H1 (cell line): ENCODE results near the gene FOXF1. TPM values are rescaled to one million over a fixed set of nuclear protein-coding genes. Genes with fewer than 3 reads are reported as not detected.

ENCODE experiments used
- CTCF ChIA-PET: fragments of 300-600 bp; sonication (Branson Sonifier 250); formaldehyde crosslinking; loops from one replicate; lab custom pipeline; 2021; ENCODE audit not compliant: partially characterized antibody; lab: Charles Lee
- POLR2A ChIA-PET: fragments of 300-600 bp; sonication (Branson Sonifier 250); formaldehyde crosslinking; loops from one replicate; lab custom pipeline; 2021; ENCODE audit warnings: inconsistent platforms; ENCODE audit not compliant: partially characterized antibody; lab: Charles Lee
- DNase-seq, 2 experiments: peaks; one replicate each; pipeline versions ENCODE4 v3.0.0 to v3.0.0-alpha.2; 2010 to 2022; ENCODE audit warnings: low spot score in 2 of 2, low read depth in 1 of 2, mixed read lengths in 1 of 2
- FAIRE-seq: peaks from 2 replicates; lab custom pipeline; 2011; peaks lifted over from hg19 to GRCh38; lab: Jason Lieb, UNC
- H2AFZ ChIP-seq: 2 replicates; pipeline ENCODE4 v1.8.1; 2012; ENCODE audit warnings: low read length, inconsistent platforms
- H2AK5ac ChIP-seq: 2 replicates; pipeline ENCODE4 v1.6.1; 2013; ENCODE audit warnings: low read depth, low read length
- H2BK120ac ChIP-seq: replicated peaks from 2 replicates; pipeline ENCODE3; 2013; ENCODE audit warnings: low read depth, low read length, inconsistent platforms
- H2BK12ac ChIP-seq: 2 replicates; pipeline ENCODE4 v1.6.1; 2013; ENCODE audit warnings: low read depth, low read length
- H2BK15ac ChIP-seq: 2 replicates; pipeline ENCODE4 v1.6.1; 2013; ENCODE audit warnings: low read length
- H2BK20ac ChIP-seq: 2 replicates; pipeline ENCODE4 v1.6.1; 2013; ENCODE audit warnings: low read length
- H2BK5ac ChIP-seq: 2 replicates; pipeline ENCODE4 v1.6.1; 2013; ENCODE audit warnings: low read depth, low read length
- H3K14ac ChIP-seq: 2 replicates; pipeline ENCODE4 v1.6.1; 2013; ENCODE audit warnings: inconsistent platforms; ENCODE audit not compliant: insufficient read length
- H3K18ac ChIP-seq: 2 replicates; pipeline ENCODE4 v1.6.1; 2013; ENCODE audit warnings: low read length; ENCODE audit errors: extremely low read depth
- H3K23ac ChIP-seq: 2 replicates; pipeline ENCODE4 v1.6.1; 2013; ENCODE audit warnings: inconsistent platforms; ENCODE audit not compliant: insufficient read length
- H3K23me2 ChIP-seq: 2 replicates; pipeline ENCODE4 v1.6.1; 2013; ENCODE audit warnings: low read depth, low read length
- H3K27ac ChIP-seq: 2 replicates; pipeline ENCODE4 v1.6.1; 2011; ENCODE audit warnings: low read depth, low read length, inconsistent platforms
- H3K27me3 ChIP-seq, 4 experiments: replicated peaks in 1 of 4; 1 replicate in 1 of 4; 2 replicates in 3 of 4; pipeline versions ENCODE4 v1.6.1 to v1.8.1; 2011 to 2013; ENCODE audit warnings: low read length in 3 of 4, mild to moderate bottlenecking in 3 of 4, inconsistent platforms in 2 of 4, mixed read lengths in 2 of 4, moderate library complexity in 1 of 4; ENCODE audit not compliant: control insufficient read depth in 3 of 4, insufficient read depth in 3 of 4; ENCODE audit errors: extremely low read depth in 1 of 4
- H3K36me3 ChIP-seq, 4 experiments: 2 replicates each; pipeline versions ENCODE4 v1.6.1 to v1.8.1; 2011 to 2013; ENCODE audit warnings: mild to moderate bottlenecking in 4 of 4, low read length in 3 of 4, moderate library complexity in 2 of 4, control low read depth in 1 of 4, inconsistent platforms in 1 of 4; ENCODE audit not compliant: insufficient read depth in 4 of 4, control insufficient read depth in 2 of 4
- H3K4ac ChIP-seq: replicated peaks from 2 replicates; pipeline ENCODE3; 2013; ENCODE audit warnings: low read length, low read depth, mixed read lengths, inconsistent platforms; ENCODE audit not compliant: insufficient read length
- H3K4me1 ChIP-seq, 4 experiments: replicated peaks in 1 of 4; 1 replicate in 1 of 4; 2 replicates in 3 of 4; pipeline versions ENCODE4 v1.6.1 to v1.8.1; 2011 to 2013; ENCODE audit warnings: low read length in 3 of 4, inconsistent platforms in 2 of 4, mixed read lengths in 1 of 4; ENCODE audit not compliant: insufficient read depth in 4 of 4, control insufficient read depth in 3 of 4
- H3K4me2 ChIP-seq, 2 experiments: 2 replicates each; pipeline versions ENCODE4 v1.6.1 to v1.8.1; 2011 to 2013; ENCODE audit warnings: low read depth in 2 of 2, low read length in 2 of 2, control low read depth in 1 of 2, inconsistent platforms in 1 of 2, mild to moderate bottlenecking in 1 of 2; ENCODE audit not compliant: insufficient read depth in 1 of 2
- H3K4me3 ChIP-seq, 4 experiments: fragments of 200-600, 300-600 bp in 1 of 4; sonication (generic), shearing (Covaris generic), sonication (Bioruptor Twin) in 1 of 4; 2 replicates each; pipeline versions ENCODE4 v1.5.1 to v1.8.1; 2011 to 2016; ENCODE audit warnings: low read length in 4 of 4, low read depth in 3 of 4, control low read depth in 2 of 4, inconsistent platforms in 2 of 4, mild to moderate bottlenecking in 2 of 4, mixed read lengths in 1 of 4, moderate library complexity in 1 of 4; ENCODE audit not compliant: insufficient read depth in 2 of 4; ENCODE audit errors: extremely low read depth in 1 of 4
- H3K56ac ChIP-seq: replicated peaks from 2 replicates; pipeline ENCODE3; 2013; ENCODE audit warnings: low read depth, mild to moderate bottlenecking, mixed read lengths, low read length, inconsistent platforms; ENCODE audit not compliant: insufficient read length
- H3K79me1 ChIP-seq: 2 replicates; pipeline ENCODE4 v1.6.1; 2013; ENCODE audit warnings: low read depth, low read length, control low read depth
- H3K79me2 ChIP-seq, 2 experiments: 2 replicates each; pipeline versions ENCODE4 v1.6.1 to v1.8.1; 2012 to 2013; ENCODE audit warnings: low read length in 2 of 2, mild to moderate bottlenecking in 2 of 2, inconsistent platforms in 1 of 2; ENCODE audit not compliant: insufficient read depth in 2 of 2, control insufficient read depth in 1 of 2
- H3K9ac ChIP-seq, 4 experiments: replicated peaks in 1 of 4; 1 replicate in 1 of 4; 2 replicates in 3 of 4; pipeline versions ENCODE4 v1.6.1 to v1.8.1; 2011 to 2013; ENCODE audit warnings: low read depth in 3 of 4, low read length in 3 of 4, control low read depth in 2 of 4, mild to moderate bottlenecking in 2 of 4, moderate library complexity in 2 of 4, inconsistent platforms in 1 of 4; ENCODE audit errors: extremely low read depth in 1 of 4
- H3K9me3 ChIP-seq, 2 experiments: 2 replicates each; pipeline versions ENCODE4 v1.6.1 to v1.8.1; 2012 to 2013; ENCODE audit warnings: mild to moderate bottlenecking in 2 of 2, moderate library complexity in 2 of 2, control low read depth in 1 of 2, inconsistent platforms in 1 of 2, low read depth in 1 of 2, low read length in 1 of 2, mixed read lengths in 1 of 2; ENCODE audit not compliant: insufficient read depth in 2 of 2
- H4K20me1 ChIP-seq, 2 experiments: replicated peaks in 1 of 2; 2 replicates each; pipeline versions ENCODE3 to v1.8.1; 2011 to 2013; ENCODE audit warnings: inconsistent platforms in 2 of 2, low read length in 2 of 2, mild to moderate bottlenecking in 1 of 2; ENCODE audit not compliant: insufficient read depth in 2 of 2, control insufficient read depth in 1 of 2
- H4K5ac ChIP-seq: 2 replicates; pipeline ENCODE4 v1.6.1; 2013; ENCODE audit warnings: low read length, low read depth, mixed read lengths, inconsistent platforms; ENCODE audit not compliant: insufficient read length
- H4K8ac ChIP-seq: 2 replicates; pipeline ENCODE4 v1.8.0; 2013; ENCODE audit warnings: mild to moderate bottlenecking, moderate library complexity, low read length, inconsistent platforms; ENCODE audit not compliant: insufficient read depth; ENCODE audit errors: extremely low read depth
- H4K91ac ChIP-seq: replicated peaks from 2 replicates; pipeline ENCODE3; 2013; ENCODE audit warnings: low read length, mixed read lengths, inconsistent platforms; ENCODE audit not compliant: insufficient read length
- BRCA1 ChIP-seq: IDR thresholded peaks from 2 replicates; pipeline ENCODE4 v1.6.1; 2012; ENCODE audit warnings: low read depth, low read length, improper control_type of control experiment
- CHD1 ChIP-seq: IDR thresholded peaks from 2 replicates; pipeline ENCODE4 v1.6.1; 2012; ENCODE audit warnings: low read depth, low read length, improper control_type of control experiment
- GTF2F1 ChIP-seq: IDR thresholded peaks from 2 replicates; pipeline ENCODE4 v1.6.1; 2012; ENCODE audit warnings: low read depth, low read length, improper control_type of control experiment, borderline replicate concordance
- KDM1A ChIP-seq: fragments of 200-600, 300-600 bp; sonication (generic); IDR thresholded peaks from 2 replicates; pipeline ENCODE4 v1.7.1; 2016; ENCODE audit warnings: mild to moderate bottlenecking, low read length, borderline replicate concordance
- SIN3A ChIP-seq, 2 experiments: IDR thresholded peaks in 1 of 2; conservative IDR thresholded peaks in 1 of 2; 2 replicates each; pipeline ENCODE4 v1.6.1; 2011 to 2012; ENCODE audit warnings: low read length in 2 of 2, improper control_type of control experiment in 1 of 2, low read depth in 1 of 2, mild to moderate bottlenecking in 1 of 2
- YY1 ChIP-seq: IDR thresholded peaks from 2 replicates; pipeline ENCODE4 v1.6.1; 2011; ENCODE audit warnings: low read depth, mild to moderate bottlenecking, low read length
- WGBS, 2 experiments: shearing (Covaris generic) in 1 of 2; methylation state at CpG; one replicate each; pipeline versions ENCODE4 v1.1.6 to v1.1.7; 2013 to 2015; ENCODE audit warnings: low lambda C conversion rate in 2 of 2, mixed read lengths in 2 of 2, inconsistent platforms in 1 of 2, low coverage in 1 of 2, missing lambda C conversion rate in 1 of 2; ENCODE audit not compliant: insufficient replicate concordance in 2 of 2, insufficient coverage in 1 of 2, insufficient read length in 1 of 2; ENCODE audit errors: extremely low coverage in 1 of 2, missing lambda C conversion rate in 1 of 2; 5-methylcytosine and 5-hydroxymethylcytosine counted together
- polyA plus RNA-seq, 7 experiments: library from polyadenylated mRNA; depleted of rRNA in 3 of 7; stranded (reverse) in 5 of 7; unstranded in 2 of 7; fragments of >200 nt in 5 of 7; fragments of 200-250 nt in 2 of 7; gene quantifications; 1 replicate in 5 of 7; 2 replicates in 1 of 7; 4 replicates in 1 of 7; pipeline versions ENCODE4 v1.2.1 to v1.2.3, GENCODE V29; 2011 to 2013; ENCODE audit warnings: missing spikeins in 2 of 7, mixed read lengths in 2 of 7
- total RNA-seq: library from RNA; stranded (reverse); fragmentation: NEBNext Ultra II Directional; extraction: Animal tissue kit (Norgen Biotek cat#: 25700); gene quantifications from 2 replicates; pipeline ENCODE4 v1.2.1, GENCODE V29; 2021
- TF ChIP-seq, protein P1 (sequence below): IDR thresholded peaks from 2 replicates; pipeline ENCODE4 v1.6.1; 2012; ENCODE audit warnings: inconsistent platforms

Gene FOXF1
- total and polyA plus RNA-seq, 2 of the 8 experiments (the other 6 are each of a cell fraction or from before 2014, with no cell fraction given) = 0.02 TPM; not detected in 1

DNA sequence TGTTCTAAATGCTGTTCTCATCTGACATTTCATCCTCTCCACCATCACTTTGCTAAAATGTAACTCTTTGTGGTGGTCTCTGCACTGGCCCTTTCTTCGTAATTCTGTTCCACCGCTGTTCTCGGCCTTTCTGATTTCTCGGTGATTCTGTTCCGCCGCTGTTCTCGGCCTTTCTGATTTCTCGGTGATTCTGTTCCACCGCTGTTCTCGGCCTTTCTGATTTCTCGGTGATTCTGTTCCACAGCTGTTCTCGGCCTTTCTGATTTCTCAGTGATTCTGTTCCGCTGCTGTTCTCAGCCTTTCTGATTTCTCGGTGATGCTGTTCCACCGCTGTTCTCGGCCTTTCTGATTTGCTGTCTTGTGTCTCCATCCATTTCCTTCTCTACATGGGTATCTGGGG is 12.3 kb downstream of the FOXF1 start:
- Histone ChIP-seq H4K91ac (no peak overlapping the region), H3K79me2 (no peaks in the 10 kb centered on the region), H3K4me2 (no peak overlapping the region), H3K56ac (no peak overlapping the region)
- TF ChIP-seq CHD1 (no peak), KDM1A (no peak), BRCA1 (no peak), SIN3A (conservative IDR thresholded peaks at IDR 0.05 in 1 of 2, IDR thresholded peaks at IDR 0.05 in 1 of 2; ENCODE audit: low read depth in 1 of 2, low read length in 2 of 2) (no peak), YY1 (no peak), GTF2F1 (no peak)
- TF ChIP-seq, protein P1, sequence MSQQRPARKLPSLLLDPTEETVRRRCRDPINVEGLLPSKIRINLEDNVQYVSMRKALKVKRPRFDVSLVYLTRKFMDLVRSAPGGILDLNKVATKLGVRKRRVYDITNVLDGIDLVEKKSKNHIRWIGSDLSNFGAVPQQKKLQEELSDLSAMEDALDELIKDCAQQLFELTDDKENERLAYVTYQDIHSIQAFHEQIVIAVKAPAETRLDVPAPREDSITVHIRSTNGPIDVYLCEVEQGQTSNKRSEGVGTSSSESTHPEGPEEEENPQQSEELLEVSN = no peak
- TF ChIP-seq, all 59 proteins: peak for 0
- Histone ChIP-seq H3K14ac (no peak overlapping the region), H3K23me2 (no peaks in the 10 kb centered on the region), H3K79me1 (no peaks in the 10 kb centered on the region), H4K20me1 (peaks cover 0 to 3% of the 10 kb centered on the region in 2 experiments), H2BK15ac (no peak overlapping the region), H2AK5ac (no peak overlapping the region), H2BK5ac (no peak overlapping the region), H3K18ac (no peak overlapping the region), H2BK20ac (no peak overlapping the region), H3K36me3 (no peaks in the 10 kb centered on the region), H3K23ac (no peak overlapping the region), H2BK12ac (no peak overlapping the region), H4K5ac (no peak overlapping the region), H2AFZ (no peak overlapping the region), H3K9me3 (peaks cover 3% of the 10 kb centered on the region in 2 experiments; a peak in 2 of 4 replicates), H3K4ac (no peak overlapping the region), H3K27ac (no peak overlapping the region), H3K9ac (no peak overlapping the region), H3K27me3 (peaks cover 13 to 27% (median 19%) of the 10 kb centered on the region in 4 experiments), H4K8ac (no peak overlapping the region), H3K4me1 (no peaks in the 10 kb centered on the region), H2BK120ac (no peak overlapping the region), H3K4me3 (no peak overlapping the region)
- DNase-seq = no peak
- ChIA-PET CTCF (interaction anchor here (1.5 kb wide), 1 partner anchor 503 kb away, joined by 4 read pairs; no protein-coding TSS in a partner anchor), POLR2A (interaction anchor here (0.8 to 1.2 kb wide), 2 partner anchors 30 to 452 kb away, joined by 3 read pairs; no protein-coding TSS in a partner anchor)
- WGBS, 2 experiments = 76% methylated on average over 16 of the region's 16 CpGs; no CpG with 5 or more reads in 1 of the 2 experiments
- no peak for FAIRE-seq
